GM19099 (cell line): ENCODE results near the gene INHBB.

Experiments
- POLR2A ChIP-seq: IDR thresholded peaks from 3 replicates; pipeline ENCODE4 v1.6.1; 2011; ENCODE audit warnings: low read depth; ENCODE audit not compliant: insufficient read length; ENCODE audit errors: extremely low read depth

INHBB gene

GRCh38 chr2:120344214-120344975 is 1.5 kb upstream of the INHBB start:
- no peak for TF ChIP-seq POLR2A

GRCh38 chr2:120344976-120345581 is 857 bp upstream of the INHBB start:
- TF ChIP-seq POLR2A: no peak

DNA sequence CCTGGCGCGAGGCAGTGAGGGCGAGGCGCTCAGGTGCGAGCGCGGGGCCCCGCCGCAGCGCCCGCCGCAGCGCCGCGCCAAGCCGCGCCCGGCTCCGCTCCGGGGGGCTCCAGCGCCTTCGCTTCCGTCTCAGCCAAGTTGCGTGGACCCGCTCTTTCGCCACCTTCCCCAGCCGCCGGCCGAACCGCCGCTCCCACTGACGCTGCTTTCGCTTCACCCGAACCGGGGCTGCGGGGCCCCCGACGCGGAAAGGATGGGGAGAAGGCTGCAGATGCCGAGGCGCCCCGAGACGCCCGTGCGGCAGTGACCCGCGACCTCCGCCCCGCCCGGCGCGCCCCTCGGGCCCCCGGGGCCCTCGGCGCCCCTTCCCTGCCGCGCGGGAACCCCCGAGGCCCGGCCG is 328 bp upstream of the INHBB start:
- no peak for TF ChIP-seq POLR2A

GRCh38 chr2:120346667-120347358 is 877 bp downstream of the INHBB start:
- TF ChIP-seq POLR2A: no peak

GRCh38 chr2:120347396-120348060 is 1.6 kb downstream of the INHBB start:
- TF ChIP-seq POLR2A: no peak

DNA sequence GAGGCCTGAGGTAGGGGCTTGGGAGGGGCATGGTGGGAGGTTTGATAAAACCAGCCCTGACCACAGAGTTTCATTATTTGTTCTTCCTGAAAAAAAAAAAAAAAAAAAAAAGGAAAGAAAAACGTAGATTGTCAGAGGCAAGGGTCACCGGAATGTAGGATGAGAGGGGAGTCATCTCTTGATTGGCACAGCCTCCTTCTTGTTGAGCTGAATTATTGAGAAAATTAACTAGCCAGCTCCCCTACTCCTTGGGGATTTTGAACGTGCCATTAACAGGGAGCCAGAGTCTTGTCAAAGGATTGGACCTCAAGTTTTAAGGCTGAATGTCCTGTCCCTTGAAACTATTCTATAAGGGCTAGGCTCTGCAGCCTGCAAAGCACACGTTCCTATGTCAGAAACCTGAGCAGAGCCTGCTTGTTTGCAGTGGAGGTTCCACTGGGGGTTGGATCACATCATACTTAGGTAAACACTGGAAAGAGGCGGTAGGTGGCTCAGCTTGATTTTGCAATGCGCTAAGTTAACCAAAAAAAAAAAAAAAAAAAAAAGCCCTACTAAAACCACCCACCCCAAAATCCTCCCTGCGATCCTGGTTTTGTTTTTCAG is 2.3 kb downstream of the INHBB start:
- TF ChIP-seq POLR2A: no peak

- TF ChIP-seq POLR2A: no peak
Measured at GRCh38 chr2:120348737-120349439, 3.0 kb downstream of the INHBB start.

GRCh38 chr2:120349440-120349921 is 3.5 kb downstream of the INHBB start:
- TF ChIP-seq POLR2A: no peak

- TF ChIP-seq POLR2A: no peak
Measured at GRCh38 chr2:120350080-120350479, 4.1 kb downstream of the INHBB start.

DNA sequence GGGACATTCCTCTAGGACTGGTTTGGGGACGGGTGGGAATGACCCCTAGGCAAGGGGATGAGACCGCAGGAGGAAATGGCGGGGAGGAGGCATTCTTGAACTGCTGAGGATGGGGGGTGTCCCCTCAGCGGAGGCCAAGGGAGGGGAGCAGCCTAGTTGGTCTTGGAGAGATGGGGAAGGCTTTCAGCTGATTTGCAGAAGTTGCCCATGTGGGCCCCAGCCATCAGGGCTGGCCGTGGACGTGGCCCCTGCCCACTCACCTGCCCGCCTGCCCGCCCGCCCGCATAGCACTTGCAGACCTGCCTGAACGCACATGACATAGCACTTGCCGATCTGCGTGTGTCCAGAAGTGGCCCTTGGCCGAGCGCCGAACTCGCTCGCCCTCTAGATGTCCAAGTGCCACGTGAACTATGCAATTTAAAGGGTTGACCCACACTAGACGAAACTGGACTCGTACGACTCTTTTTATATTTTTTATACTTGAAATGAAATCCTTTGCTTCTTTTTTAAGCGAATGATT is 4.9 kb downstream of the INHBB start:
- no peak for TF ChIP-seq POLR2A

GRCh38 chr2:120352696-120353590 is 7.0 kb downstream of the INHBB start:
- no peak for TF ChIP-seq POLR2A

DNA sequence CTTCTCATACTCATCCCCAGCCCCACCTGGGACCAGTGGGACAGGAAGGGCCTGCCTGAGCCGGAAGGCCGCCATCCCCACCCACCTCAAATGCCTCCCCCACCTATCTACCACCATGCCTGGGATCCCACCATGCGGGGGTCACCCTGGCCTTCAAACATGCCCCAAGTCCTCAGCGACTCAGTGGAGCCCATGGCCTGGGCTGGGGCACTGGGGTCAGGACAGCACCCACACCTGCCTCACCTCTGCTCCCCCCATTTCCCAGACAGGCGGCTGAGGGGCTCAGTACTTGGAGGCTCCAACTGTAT is 7.6 kb downstream of the INHBB start:
- TF ChIP-seq POLR2A: no peak

DNA sequence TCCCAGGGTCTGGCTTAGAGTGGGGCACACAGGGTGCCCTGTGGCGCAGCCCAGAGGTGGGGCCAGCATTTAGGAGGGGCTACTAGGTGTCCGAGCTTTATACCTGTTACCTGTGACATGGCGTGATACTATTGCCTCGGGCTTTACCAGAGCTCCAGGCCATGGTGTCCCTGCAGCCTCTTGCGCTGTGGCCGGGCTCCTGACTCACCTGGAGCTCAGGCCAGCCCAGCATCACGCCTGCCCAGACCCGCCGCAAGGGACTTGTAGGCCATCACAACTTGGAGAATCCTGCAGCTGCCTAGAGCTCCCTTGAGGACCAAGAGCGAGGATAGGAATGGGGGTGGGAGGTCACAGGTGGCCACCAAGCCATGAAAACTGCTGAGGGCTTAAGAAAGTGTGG is 8.0 kb downstream of the INHBB start:
- TF ChIP-seq POLR2A: no peak
